HK-2 (cell line): ENCODE results near the gene STMN3.
"Not testable (repeated sequence)": the region's sequence is repeated elsewhere in the genome, so short reads cannot be mapped to it uniquely, and the experiment has no call there.

Experiments used
- DNase-seq: peaks from one replicate; pipeline ENCODE4 v3.0.0-alpha.2; 2018; ENCODE audit not compliant: unreplicated experiment

Gene STMN3

GRCh38 chr20:63636752-63637628 is 16.2 kb downstream of the STMN3 start:
- no peak for DNase-seq

GRCh38 chr20:63635431-63636141 is 17.6 kb downstream of the STMN3 start:
- peak; percentile 58 for DNase-seq

- DNase-seq = no peak
Observed at GRCh38 chr20:63633732-63634131, 19.5 kb downstream of the STMN3 start.

GRCh38 chr20:63631426-63631825 is 21.8 kb downstream of the STMN3 start:
- DNase-seq = not testable (repeated sequence)

- not testable (repeated sequence) for DNase-seq
Observed at GRCh38 chr20:63630956-63631355, 22.3 kb downstream of the STMN3 start.

- DNase-seq = peak; percentile 88
Observed at GRCh38 chr20:63628246-63628975, 24.8 kb downstream of the STMN3 start.

- no peak for DNase-seq
Observed at GRCh38 chr20:63627751-63628245, 25.4 kb downstream of the STMN3 start.

GRCh38 chr20:63627129-63627750 is 26.0 kb downstream of the STMN3 start:
- peak; percentile 98 for DNase-seq

GRCh38 chr20:63626424-63627128 is 26.6 kb downstream of the STMN3 start, which contains the start of gene GMEB2:
GMEB2 (minus strand) TSS chr20:63627101; CDS start chr20:63619397, 7,704 bp downstream.
- peak; percentile 87 for DNase-seq

- DNase-seq = peak; percentile 58
Observed at GRCh38 chr20:63625771-63626423, 27.3 kb downstream of the STMN3 start.

GRCh38 chr20:63624486-63624885 is 28.7 kb downstream of the STMN3 start:
- DNase-seq = no peak

- DNase-seq = no peak
Observed at GRCh38 chr20:63622732-63623131, 30.5 kb downstream of the STMN3 start.

GRCh38 chr20:63622096-63622495 is 31.1 kb downstream of the STMN3 start:
- DNase-seq = no peak

- DNase-seq = no peak
Observed at GRCh38 chr20:63620991-63621390, 32.2 kb downstream of the STMN3 start.

- DNase-seq = no peak
Observed at GRCh38 chr20:63619505-63619904, 33.7 kb downstream of the STMN3 start.

- no peak for DNase-seq
Observed at GRCh38 chr20:63619086-63619485, 34.1 kb downstream of the STMN3 start.

GRCh38 chr20:63618291-63618980 is 34.8 kb downstream of the STMN3 start:
- no peak for DNase-seq

- no peak for DNase-seq
Observed at GRCh38 chr20:63617876-63618265, 35.4 kb downstream of the STMN3 start.

- DNase-seq = peak; percentile 32
Observed at GRCh38 chr20:63617092-63617875, 35.9 kb downstream of the STMN3 start.
